ENCODE results near the gene SMIM29. TPM values are rescaled to one million over a fixed set of nuclear protein-coding genes. Genes with fewer than 3 reads are reported as not detected.
"Not testable (repeated sequence)": the region's sequence is repeated elsewhere in the genome, so short reads cannot be mapped to it uniquely, and the experiment has no call there.

Gene SMIM29
- total RNA-seq, 1 experiment from 2014 or later, result 5.4 TPM

GRCh38 chr6:34263484-34263883 lies 14.7 kb upstream of the SMIM29 start:
- DNase-seq; H3K4me3 Mint-ChIP-seq; H4K5ac ChIP-seq (ENCODE audit: insufficient read length, low read depth, low read length); H3K14ac ChIP-seq (ENCODE audit: insufficient read depth, low read length); H3K23me2 ChIP-seq (ENCODE audit: insufficient read length, low read depth, low read length, poor library complexity, severe bottlenecking); H3K4me1 Mint-ChIP-seq; H3K79me2 ChIP-seq (ENCODE audit: insufficient read depth, low read length); H4K20me1 ChIP-seq (ENCODE audit: control insufficient read depth, insufficient read depth, insufficient read length); H2BK20ac ChIP-seq (ENCODE audit: low read depth, low read length, poor library complexity, severe bottlenecking); H3T11ph ChIP-seq (ENCODE audit: low read length); H3K27me3 ChIP-seq (ENCODE audit: insufficient read depth, low read length); H3K18ac ChIP-seq (ENCODE audit: insufficient read length, low read depth, low read length); H3K4me1 ChIP-seq (ENCODE audit: insufficient read depth, low read length); H2BK12ac ChIP-seq (ENCODE audit: insufficient read length, low read depth, low read length); H2AK5ac ChIP-seq (ENCODE audit: insufficient read length, low read length); H3K56ac ChIP-seq (ENCODE audit: insufficient read length, low read depth, low read length); H3K27ac Mint-ChIP-seq; H2BK120ac ChIP-seq (ENCODE audit: low read depth, low read length, poor library complexity, severe bottlenecking); H3K9me3 ChIP-seq (ENCODE audit: control insufficient read depth, low read depth, low read length); H3K4ac ChIP-seq (ENCODE audit: low read depth, low read length); H2BK5ac ChIP-seq (ENCODE audit: insufficient read length, low read length); H3K27ac ChIP-seq (ENCODE audit: insufficient read length, low read depth, low read length); H3K23ac ChIP-seq (ENCODE audit: insufficient read length, low read depth, low read length); H4K91ac ChIP-seq (ENCODE audit: insufficient read length, low read depth, low read length); H3K9ac ChIP-seq (ENCODE audit: extremely low read depth, insufficient read length, low read length); H4K8ac ChIP-seq (replicated peaks; ENCODE audit: insufficient read length, low read depth, low read length); H3K4me2 ChIP-seq (ENCODE audit: insufficient read depth, insufficient read length, low read length); H2AFZ ChIP-seq (ENCODE audit: low read length); H2BK15ac ChIP-seq (ENCODE audit: low read depth, low read length); H3K27me3 Mint-ChIP-seq (ENCODE audit: low read depth); H3K79me1 ChIP-seq (ENCODE audit: insufficient read depth, low read depth, low read length, poor library complexity, severe bottlenecking): not testable (repeated sequence)
- Mint-ChIP-seq H3K9me3 (peaks cover 18 to 27% of the 10 kb centered on the region in 2 experiments), H3K36me3 (ENCODE audit: insufficient read depth in 1 of 3, low read depth in 3 of 3) (peaks cover 8 to 18% (median 13%) of the 10 kb centered on the region in 3 experiments)
- peak; percentile 25; the same call in 2 of the 3 replicates for TF ChIP-seq CTCF (conservative IDR thresholded peaks at IDR 0.05)
- no CpG with 5 or more reads among the region's 23 CpGs for WGBS (ENCODE audit: extremely low coverage, insufficient read length, low lambda C conversion rate)
